Measurements from ENCODE around the gene ZNRF1.

DNA sequence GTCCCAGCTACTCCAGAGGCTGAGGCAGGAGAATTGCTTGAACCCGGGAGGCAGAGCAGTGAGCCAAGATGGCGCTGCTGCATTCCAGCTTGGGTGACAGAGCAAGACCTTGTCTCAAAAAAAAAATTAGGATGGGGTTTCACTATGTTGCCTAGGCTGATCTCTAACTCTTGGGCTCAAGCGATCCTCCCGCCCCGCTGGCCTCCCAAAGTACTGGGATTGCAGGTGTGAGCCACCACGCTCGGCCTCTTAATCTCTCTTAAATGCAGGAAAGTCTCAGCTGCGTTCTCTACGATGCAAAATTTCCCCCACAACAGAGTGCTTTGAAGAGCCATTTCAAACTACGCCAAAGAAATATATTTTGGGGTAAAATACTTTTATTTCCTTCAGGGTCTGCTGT lies 8.0 kb upstream of the ZNRF1 start:
- TF ChIP-seq, protein P1, sequence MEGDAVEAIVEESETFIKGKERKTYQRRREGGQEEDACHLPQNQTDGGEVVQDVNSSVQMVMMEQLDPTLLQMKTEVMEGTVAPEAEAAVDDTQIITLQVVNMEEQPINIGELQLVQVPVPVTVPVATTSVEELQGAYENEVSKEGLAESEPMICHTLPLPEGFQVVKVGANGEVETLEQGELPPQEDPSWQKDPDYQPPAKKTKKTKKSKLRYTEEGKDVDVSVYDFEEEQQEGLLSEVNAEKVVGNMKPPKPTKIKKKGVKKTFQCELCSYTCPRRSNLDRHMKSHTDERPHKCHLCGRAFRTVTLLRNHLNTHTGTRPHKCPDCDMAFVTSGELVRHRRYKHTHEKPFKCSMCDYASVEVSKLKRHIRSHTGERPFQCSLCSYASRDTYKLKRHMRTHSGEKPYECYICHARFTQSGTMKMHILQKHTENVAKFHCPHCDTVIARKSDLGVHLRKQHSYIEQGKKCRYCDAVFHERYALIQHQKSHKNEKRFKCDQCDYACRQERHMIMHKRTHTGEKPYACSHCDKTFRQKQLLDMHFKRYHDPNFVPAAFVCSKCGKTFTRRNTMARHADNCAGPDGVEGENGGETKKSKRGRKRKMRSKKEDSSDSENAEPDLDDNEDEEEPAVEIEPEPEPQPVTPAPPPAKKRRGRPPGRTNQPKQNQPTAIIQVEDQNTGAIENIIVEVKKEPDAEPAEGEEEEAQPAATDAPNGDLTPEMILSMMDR (IDR thresholded peaks at IDR 0.05 in 2 of 3, conservative IDR thresholded peaks at IDR 0.05 in 1 of 3; ENCODE audit: borderline replicate concordance in 1 of 3, insufficient read depth in 1 of 3, low read depth in 2 of 3, low read length in 2 of 3): no peak
- TF ChIP-seq YY1 (IDR thresholded peaks at IDR 0.05; ENCODE audit: extremely low read depth, insufficient replicate concordance, low read depth, low read length) (no peak), RAD21 (IDR thresholded peaks at IDR 0.05; ENCODE audit: low read depth) (no peak), POLR2AphosphoS5 (IDR thresholded peaks at IDR 0.05; ENCODE audit: low read depth, low read length) (no peak), POLR2A (IDR thresholded peaks at IDR 0.05; ENCODE audit: borderline replicate concordance, extremely low read depth, insufficient read depth, insufficient read length) (no peak), FOSL1 (IDR thresholded peaks at IDR 0.05; ENCODE audit: low read depth) (no peak), SRF (IDR thresholded peaks at IDR 0.05; ENCODE audit: low read depth) (no peak), EZH2 (IDR thresholded peaks at IDR 0.05) (no peak), CEBPB (IDR thresholded peaks at IDR 0.05; ENCODE audit: low read depth) (no peak), ZFX (IDR thresholded peaks at IDR 0.05) (no peak)
- TF ChIP-seq, protein P2, sequence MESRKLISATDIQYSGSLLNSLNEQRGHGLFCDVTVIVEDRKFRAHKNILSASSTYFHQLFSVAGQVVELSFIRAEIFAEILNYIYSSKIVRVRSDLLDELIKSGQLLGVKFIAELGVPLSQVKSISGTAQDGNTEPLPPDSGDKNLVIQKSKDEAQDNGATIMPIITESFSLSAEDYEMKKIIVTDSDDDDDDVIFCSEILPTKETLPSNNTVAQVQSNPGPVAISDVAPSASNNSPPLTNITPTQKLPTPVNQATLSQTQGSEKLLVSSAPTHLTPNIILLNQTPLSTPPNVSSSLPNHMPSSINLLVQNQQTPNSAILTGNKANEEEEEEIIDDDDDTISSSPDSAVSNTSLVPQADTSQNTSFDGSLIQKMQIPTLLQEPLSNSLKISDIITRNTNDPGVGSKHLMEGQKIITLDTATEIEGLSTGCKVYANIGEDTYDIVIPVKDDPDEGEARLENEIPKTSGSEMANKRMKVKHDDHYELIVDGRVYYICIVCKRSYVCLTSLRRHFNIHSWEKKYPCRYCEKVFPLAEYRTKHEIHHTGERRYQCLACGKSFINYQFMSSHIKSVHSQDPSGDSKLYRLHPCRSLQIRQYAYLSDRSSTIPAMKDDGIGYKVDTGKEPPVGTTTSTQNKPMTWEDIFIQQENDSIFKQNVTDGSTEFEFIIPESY (IDR thresholded peaks at IDR 0.05; ENCODE audit: extremely low read depth, insufficient replicate concordance, low read length): no peak
